ENCODE measurements around the gene KCND2.

Gene KCND2

DNA sequence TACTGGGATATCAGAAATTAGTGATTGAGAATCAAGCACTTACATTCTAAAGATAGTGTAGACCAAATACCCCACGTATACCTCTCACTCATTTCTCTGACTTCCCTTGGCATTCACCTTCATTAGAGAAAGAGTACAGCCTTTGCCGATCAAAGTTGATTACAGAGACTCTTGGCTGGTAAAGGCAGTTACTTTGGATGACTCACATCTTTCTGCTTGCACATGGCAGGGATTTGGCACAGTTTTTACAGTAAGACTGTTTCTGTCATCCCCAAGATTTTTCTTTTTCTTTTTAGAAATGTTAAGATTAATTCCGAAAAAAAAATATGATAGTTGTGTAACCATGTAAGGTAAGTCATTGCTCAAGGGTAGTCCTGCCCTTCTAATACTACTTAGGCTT is 442.0 kb downstream of the KCND2 start:
- no peak for DNase-seq

DNA sequence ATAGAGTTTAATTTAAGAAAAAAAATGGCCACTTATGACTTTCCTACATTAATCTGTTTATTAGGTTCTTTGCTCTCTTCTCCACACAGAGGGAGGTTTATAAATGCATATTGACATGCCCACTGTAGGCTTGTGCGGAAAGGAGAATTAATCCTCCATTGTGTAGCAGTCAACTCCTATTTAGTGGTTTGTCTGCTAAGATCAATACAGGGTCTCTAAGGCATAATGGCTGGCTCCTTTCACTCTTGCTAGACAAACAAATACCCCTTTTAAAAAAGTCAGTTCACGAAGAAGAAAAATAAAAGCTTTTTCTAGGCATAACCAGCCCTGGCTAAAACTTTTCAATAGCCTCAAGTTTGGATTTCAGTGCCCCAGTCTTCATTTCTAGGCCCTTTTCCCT is 443.3 kb downstream of the KCND2 start:
- no peak for DNase-seq

DNA sequence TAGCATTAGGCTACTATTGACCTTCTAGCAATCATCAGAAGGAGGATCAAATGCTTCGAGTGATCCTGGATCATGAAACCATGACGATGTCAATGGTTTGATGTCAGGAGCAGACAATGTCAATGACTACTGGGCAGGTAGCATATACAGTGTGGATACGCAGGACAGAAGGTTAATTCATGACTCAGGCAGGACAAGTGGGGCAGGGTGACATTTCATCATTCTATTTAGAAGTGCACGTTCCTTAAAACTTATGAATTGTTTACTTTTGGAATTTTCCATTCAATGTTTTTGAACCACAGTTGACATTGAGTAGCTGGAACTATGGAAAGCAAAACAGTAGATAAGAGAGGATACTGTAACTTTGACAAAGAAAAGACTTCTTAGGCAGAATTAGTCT is 444.2 kb downstream of the KCND2 start:
- DNase-seq: no peak

DNA sequence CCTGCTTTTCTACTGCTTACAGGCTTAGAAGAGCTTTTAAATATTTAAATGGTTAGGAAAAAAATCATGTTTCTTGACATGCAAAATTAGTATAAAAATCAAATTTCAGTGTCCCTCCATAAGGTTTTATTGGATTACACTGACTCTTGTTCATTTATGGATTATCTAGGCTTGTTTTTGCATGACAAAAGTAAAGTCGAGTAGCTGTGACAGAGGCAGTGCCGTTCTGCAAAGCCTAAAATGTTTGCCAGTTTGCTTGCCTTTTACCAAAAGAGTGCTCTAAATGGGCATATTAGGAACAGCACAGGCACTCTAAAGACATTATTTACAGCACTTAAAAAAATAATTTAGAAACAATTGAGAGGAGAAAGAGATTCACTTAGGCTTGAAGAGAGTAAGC is 445.4 kb downstream of the KCND2 start:
- DNase-seq: no peak

DNA sequence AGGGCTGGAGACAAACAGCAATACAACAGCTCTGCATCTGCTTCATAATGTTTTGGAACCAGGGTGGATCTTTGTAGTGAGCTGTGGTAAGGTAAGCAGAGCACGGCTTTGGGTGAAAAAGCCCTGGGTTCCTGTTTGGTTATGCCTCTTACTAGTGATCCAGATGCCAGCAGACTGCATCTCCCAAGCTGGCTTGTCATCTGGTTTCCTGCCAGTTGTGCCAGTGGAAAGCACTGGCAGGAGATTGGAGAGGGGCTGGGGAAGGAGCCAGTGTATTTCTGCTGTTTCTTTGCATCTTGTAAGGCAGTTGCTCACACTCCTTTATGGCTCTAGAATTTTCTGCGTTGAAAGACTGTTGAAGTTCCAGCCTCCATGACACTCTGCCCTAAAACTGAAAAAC is 447.3 kb downstream of the KCND2 start:
- DNase-seq: no peak

DNA sequence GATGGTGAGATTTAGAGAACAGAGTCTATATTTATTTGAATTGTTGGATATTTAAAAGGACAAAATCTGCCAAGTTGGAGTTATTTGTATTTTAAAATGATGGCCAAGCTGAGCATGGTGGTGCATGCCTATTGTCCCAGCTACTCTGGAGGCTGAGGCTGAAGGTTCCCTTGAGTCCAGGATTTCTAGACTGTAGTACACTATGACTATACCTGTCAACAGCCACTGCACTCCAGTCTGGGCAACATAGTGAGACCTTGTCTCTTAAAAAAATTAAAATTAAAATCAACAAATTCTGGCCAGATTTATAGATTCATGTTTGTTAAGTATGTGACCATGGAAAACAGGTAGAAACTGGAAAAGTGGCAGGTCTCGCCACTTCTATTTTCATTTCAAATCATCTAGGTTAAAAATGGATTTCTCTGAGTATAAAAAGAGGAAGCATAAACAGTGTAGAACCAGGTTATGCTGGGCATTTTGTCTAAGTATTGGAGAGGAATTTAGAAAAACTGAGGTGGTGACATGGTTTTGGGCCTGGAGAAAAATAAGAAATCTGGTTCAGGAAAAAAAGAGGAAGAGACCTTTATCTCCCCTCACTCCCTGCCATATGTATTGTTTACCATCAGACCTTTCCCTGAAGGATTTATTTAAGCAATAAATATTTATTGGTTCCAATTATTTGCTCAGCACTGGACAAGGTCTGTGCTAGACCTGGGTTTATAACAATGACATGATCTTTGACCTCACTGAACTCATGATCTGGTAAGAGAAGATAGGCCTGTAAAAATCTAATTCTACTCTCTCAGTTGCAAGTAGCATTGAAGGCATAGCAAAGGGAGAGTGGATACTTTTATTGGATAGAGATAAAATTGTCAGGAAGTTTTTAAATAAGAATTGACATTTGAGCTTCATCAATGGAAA is 450.8 kb downstream of the KCND2 start:
- no peak for DNase-seq

DNA sequence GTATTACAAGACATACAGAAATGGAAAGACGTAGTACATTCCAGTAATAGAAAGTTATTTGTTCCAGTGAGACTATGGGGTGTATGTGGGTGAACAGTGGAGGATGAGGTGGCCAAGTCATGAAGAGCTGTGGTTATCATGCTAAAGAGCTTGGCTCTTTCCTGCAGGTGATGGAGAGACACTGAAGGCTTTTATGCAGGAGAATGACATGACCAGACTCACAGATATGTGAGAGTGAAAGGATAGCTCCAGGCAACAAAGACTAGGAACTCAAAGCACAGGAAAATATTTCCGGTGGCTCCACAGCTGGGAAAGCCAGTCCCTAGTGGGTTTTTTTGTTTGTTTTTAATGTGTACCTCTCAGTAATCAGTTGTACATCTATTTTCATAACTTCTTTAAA is 451.5 kb downstream of the KCND2 start:
- no peak for DNase-seq

DNA sequence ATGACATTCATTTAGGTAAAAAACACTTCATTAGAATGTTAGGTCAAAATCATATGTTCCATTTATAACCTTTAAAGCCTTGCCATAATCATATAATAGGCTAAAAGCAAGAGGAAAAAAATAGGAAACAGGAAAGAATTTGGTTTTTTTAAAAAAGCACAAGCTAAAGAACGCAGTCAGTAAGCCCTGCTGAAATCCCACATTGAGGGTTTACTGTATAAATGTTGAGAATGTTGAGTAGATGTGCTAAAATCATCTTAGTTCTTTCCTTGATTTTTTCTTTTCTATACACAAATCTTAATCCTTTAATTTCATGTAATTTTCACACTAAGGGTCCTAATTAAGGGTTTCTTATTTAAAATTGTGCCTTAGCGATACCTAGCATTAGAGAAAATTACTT is 452.0 kb downstream of the KCND2 start:
- DNase-seq: no peak

DNA sequence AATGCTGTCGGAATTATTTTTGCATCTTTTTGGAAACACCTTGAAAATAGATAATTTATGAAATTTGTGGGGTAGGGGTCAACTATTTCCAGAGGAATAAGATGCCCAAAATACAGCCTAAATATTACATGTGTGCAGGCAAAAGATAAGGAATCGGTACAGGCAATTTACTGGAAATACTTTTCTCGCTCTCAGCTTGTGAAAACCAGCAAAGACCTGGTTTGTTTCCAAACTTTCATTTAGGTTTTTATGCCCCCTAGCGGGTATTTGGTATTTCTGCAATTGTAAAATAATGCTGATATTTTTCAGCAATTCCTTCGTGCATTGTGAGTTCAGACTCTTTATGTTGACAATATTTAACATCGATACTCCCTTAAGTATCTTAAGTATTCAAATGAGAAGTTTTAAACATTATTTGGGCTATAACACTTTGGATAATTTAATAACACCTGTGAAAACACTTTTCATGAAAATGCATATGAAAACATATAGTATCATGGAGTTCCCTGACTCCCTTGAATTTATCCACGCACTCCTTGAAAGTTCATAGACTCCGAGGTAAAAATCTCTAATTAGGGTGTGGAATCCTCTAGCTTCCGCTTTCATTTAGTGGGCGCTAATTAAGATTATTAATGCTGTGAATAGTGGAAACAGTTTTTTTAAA is 452.5 kb downstream of the KCND2 start:
- DNase-seq: peak; percentile 5

DNA sequence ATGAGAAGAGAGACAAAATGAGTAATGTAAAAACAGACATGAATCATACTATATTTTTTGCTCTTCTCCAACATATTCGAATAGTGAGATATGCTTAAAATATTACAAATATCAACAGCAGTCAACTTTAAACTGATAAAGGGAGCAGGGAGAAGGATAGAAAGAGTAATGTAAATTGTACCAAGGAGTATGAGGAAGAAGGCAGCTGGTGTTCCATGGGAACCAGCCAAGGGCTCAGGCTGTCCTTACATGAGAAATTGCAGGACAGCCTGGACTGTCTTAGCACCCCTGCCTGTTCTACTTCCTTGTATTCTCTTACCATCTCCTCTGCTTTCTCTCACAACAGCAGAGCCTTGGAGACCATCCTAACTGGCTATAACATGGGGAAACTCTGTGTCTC is 456.3 kb downstream of the KCND2 start:
- no peak for DNase-seq

DNA sequence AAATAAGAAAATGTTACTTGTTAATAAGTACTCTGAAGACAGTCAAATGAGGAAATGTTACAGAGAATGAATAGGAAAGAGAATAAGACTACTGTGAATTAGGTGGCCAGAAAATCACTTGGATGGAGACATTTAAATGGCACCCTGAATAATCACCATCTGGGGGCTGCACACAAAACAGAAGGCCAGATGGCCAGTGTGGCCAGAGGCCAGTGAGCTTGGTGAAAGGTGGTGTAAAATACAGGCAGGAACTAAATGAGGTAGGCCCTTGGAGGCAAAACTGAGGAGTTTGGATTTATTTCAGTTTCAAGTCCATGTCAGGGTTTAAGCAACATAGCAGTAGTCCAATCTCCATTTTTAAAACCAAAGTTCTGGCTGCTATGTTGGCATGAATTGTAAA is 458.3 kb downstream of the KCND2 start:
- DNase-seq: no peak

DNA sequence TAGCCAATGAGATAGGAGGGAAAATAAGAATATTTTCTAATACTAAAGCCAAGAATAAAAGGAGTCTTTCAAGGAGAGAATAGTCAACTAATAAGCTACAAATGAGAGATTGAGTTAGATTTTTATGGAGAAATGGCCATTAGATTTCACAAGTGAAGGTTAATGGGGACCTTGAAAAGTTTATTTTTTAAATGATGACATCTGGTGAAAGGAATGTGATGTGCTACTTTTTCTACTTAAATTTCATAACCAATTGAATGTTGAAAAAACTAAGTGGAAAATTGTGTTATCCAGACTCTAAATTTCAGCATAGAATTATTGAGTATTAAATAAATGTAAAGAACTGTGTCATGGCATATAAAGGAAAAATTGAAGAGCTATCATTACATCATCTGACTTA is 459.3 kb downstream of the KCND2 start:
- no peak for DNase-seq

DNA sequence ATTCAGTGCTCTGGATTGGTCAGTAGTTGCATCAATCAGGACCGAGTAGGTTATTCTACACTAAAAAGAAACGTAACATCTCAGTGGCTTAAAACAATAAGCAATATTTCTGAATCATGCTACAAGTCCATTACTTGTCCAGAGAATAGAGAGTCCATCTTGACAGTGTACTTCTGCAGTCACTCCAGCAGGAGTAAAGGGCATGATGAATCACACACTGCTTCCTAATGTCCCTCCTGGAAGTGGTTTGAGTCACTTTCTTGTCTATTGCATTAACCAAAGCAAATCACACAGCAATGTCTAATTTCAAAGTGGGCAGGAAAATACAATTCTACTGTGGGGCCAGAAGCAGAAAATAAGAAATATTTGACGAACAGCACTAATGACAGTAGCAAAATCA is 460.2 kb downstream of the KCND2 start:
- no peak for DNase-seq

DNA sequence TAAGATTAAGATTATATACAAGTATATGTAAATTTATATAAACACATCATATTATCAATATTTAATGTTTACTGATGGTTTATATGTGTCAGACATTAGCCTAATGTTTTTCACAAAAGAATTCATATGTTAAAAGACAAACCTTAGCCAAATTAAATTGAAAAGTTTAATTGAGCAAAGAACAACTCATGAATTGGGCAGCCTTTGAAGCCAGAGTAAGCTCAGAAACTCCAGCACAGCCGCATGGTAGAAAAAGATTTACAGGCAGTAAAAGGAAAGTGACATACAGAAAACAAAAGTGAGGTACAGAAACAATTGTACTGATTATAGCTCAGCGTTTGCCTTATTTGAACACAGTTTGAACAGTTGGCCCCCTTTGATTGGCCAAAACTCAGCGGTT is 460.9 kb downstream of the KCND2 start:
- no peak for DNase-seq

DNA sequence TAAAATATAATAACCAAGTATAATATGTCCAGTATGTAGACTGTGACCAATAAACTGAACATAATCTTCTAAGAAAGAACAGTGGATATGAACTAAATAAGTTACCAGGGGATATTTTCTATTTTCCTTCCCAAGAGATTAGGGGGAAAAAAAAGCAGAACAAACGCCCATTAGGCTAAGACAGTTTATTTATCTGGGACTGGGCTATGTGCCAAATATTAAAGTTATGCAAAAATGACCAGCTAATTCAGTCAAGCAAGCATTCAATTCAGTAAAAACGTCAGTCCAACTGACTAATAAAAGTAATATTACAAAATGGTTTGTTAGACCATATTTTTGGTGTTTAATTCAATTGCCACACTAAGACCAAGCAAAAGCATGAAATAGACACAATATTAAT is 462.8 kb downstream of the KCND2 start:
- no peak for DNase-seq

DNA sequence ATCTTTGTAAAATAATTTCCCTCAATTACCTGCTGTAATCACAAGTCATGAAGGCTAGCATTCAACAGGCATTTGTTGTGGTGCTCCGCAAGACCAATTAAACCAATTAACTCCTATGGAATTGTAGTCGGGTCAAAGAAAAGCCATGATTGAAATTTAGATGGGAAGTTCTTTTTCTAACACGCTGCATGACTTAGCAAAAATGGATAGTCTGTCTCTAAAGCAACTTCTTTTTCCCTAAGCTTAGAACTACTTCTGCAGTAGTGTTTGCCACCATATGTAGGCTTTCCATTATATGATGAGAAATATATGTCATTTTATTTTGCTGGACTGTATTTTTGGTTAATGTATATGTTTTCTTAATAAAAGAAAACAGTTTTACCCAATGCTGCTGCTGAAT is 465.8 kb downstream of the KCND2 start:
- DNase-seq: no peak

DNA sequence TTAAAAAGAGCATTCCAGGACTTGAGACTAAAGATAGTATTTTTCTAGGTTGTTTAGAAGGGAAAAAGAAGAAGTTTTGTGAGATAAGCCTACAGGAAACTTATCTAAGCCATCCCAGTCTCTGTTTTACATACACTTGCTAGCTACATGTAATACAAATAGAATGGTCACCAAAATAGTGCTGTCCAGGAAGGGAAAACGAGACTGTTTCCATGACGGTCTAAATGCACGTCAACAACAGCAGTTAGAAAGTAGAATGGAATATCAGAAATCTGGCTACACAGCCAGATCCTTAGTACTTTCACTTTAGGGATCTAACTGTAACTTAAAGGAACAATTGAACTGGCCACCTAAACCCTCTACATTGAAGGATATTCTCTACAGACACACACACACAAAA is 467.4 kb downstream of the KCND2 start:
- no peak for DNase-seq

DNA sequence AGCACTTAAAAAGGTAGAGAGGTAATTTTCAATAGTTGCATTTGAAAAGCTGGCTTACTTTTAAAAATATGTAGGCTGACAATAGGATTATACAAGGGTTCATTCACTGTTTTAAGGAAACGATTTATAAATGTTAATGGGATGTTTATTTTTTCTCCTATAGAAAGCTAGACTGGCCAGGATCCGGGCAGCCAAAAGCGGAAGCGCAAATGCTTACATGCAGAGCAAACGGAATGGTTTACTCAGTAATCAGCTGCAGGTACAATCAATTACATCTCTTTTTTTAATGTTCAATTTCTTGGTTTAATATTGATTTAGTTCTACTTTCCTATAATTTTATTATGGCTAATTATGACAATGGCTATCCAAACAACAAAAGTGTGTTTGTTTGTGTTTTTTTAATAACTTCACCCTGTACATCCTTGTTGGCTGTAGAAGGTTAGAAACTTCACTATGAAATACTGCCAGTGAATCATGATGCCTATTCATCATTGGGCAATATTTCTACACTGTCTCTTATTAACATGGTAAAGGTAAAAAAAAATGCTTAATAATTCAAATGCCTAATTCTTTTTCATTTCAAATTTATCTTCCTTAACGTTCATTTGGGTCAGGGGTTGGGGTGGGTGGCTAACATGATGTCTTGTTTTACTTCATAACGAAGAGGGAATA is 468.5 kb downstream of the KCND2 start:
- no peak for DNase-seq

DNA sequence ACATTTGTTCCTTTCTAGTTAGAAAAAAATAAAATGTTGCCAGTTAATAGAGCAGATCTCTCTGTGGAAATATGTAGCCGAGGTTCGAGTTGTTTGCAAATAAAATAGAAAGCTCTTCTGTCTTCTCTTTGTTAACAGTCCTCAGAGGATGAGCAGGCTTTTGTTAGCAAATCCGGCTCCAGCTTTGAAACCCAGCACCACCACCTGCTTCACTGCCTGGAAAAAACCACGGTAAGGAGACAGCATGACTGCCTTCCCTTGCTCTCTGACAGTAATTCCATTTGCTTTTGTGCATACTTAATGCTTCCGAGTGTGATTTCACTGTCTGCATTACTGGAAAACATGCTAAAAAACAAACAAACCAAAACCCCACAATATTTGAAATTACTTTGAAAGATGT is 469.4 kb downstream of the KCND2 start:
- DNase-seq: no peak

DNA sequence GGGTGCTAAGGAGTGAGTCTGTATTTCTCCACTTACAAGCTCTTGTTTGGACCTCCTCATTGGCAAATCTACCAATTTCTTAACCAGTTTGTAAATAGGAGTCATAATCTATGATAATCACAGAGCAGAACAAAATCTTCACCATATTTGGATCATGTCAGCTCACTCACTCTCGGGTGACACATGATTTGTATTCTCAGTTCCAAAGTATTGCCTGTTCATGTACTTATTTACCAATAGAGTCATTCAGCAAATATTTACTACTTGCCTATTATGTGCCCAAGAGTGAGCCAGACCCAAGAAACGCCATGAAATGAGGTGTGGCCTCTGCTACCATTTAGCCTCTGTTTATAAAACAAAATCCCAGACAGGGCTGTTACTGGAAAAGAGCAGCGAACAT is 470.2 kb downstream of the KCND2 start:
- no peak for DNase-seq

DNA sequence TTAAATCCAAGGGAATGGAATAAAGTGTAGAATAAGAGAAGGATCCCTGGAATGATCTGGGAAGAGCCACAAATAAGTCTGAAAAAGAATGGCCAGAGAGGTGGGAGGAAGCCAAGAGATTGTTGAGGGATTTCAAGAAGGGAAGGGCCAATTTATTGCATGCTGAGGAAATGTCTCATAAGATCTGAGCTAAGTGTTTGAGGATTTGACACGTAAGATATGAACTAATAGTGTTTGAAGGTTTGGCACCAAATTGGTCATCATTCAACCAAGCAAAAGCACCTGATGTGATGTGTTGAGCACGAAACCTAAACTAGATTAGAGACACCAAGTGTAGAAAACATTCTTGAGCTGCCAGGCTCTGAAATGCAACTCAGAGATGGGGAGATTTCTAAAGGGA is 487.1 kb downstream of the KCND2 start:
- no peak for DNase-seq

DNA sequence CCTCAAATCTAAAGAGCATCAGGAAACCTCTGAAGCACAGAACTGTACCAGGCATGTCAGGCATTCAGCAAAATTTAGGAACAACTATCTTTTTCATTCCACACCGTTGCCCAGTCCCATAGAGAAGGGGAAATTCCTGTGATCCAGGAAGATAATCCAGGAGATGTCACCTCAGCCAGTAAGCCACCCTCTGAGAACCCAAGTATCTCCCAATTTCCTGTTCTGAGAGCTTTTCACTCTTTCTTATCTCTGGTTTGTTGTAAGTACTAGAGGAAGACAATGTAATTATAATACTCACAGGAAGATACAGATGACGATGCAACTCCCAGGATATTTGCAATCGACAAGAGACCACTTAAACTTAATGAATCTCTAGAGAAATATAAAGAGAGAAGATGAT is 487.9 kb downstream of the KCND2 start:
- no peak for DNase-seq

DNA sequence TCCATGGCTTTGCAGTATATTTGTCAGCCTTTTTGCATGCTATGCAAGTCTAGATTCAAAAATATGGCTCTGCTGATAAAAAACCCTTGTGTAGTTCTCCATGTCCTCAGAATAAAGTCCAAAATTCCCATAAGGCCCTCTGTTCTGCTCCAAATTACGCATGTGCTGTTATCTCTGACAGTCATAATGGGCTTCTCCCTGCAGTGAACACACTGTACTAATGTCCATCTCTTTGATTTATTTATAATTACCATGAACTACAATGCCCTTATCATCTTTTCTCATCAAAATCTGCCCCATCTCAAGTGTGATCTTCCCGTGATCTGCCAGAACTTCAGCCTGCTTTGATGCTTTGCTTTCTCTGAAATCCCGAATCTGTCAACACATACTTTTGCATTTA is 497.2 kb downstream of the KCND2 start:
- DNase-seq: no peak

DNA sequence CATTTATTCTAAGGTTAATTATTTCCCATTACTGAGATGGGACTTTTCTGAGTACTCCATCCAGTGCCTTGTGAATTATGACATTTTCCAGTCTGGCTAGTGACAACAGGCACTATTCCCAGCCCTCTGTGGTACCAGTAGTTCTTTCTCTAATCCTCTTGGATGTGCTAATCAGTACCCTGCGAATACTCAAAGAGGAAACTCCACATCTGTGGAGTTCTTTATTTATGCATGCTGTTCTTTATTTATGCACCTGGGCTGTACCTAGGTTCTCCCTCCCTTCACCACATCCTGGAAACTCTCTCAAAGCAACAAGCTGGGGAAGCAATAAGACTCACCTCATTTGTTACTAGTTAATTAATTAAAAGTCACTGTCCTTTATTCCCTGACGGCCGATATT is 501.5 kb downstream of the KCND2 start:
- no peak for DNase-seq

All from amniotic stem cell (primary cell).